Liver (tissue), 9 donors: ENCODE measurements around the gene ARL5B. TPM values are rescaled to one million over a fixed set of nuclear protein-coding genes. Genes with fewer than 3 reads are reported as not detected.
A peak's percentile ranks its signal among the peaks of the same experiment; 100 is the strongest.

Experiments used
- DNase-seq: peaks from one replicate; pipeline ENCODE4 v3.0.0-alpha.2; 2017; ENCODE audit warnings: low spot score
- H3K27ac ChIP-seq, 2 donors: one replicate each; pipeline ENCODE4 v1.7.0; 2013; ENCODE audit warnings: inconsistent platforms in 2 of 2, low read length in 2 of 2, control low read depth in 1 of 2, low read depth in 1 of 2, mild to moderate bottlenecking in 1 of 2
- H3K27me3 ChIP-seq, 4 donors: one replicate each; pipeline versions ENCODE4 v1.6.1 to v1.7.0; 2013; ENCODE audit warnings: low read length in 3 of 4, inconsistent platforms in 1 of 4, mild to moderate bottlenecking in 1 of 4, moderate library complexity in 1 of 4; ENCODE audit not compliant: control insufficient read depth in 4 of 4, insufficient read depth in 4 of 4
- H3K36me3 ChIP-seq, 4 donors: one replicate each; pipeline versions ENCODE4 v1.6.1 to v1.7.0; 2013; ENCODE audit warnings: low read length in 3 of 4, mild to moderate bottlenecking in 3 of 4, low read depth in 1 of 4, moderate library complexity in 1 of 4; ENCODE audit not compliant: control insufficient read depth in 4 of 4, insufficient read depth in 3 of 4
- H3K4me1 ChIP-seq, 4 donors: one replicate each; pipeline versions ENCODE4 v1.6.1 to v1.7.0; 2013; ENCODE audit warnings: low read length in 3 of 4, mild to moderate bottlenecking in 3 of 4, moderate library complexity in 1 of 4; ENCODE audit not compliant: control insufficient read depth in 4 of 4, insufficient read depth in 4 of 4
- H3K4me3 ChIP-seq, 3 donors: one replicate each; pipeline versions ENCODE4 v1.6.1 to v1.7.0; 2013; ENCODE audit warnings: low read length in 3 of 3, control low read depth in 1 of 3, low read depth in 1 of 3, mild to moderate bottlenecking in 1 of 3
- H3K9ac ChIP-seq, 2 donors: one replicate each; pipeline ENCODE4 v1.7.0; 2013; ENCODE audit warnings: low read length in 2 of 2, mild to moderate bottlenecking in 2 of 2, moderate library complexity in 2 of 2, control low read depth in 1 of 2, low read depth in 1 of 2
- H3K9me3 ChIP-seq, 4 donors: one replicate each; pipeline versions ENCODE4 v1.6.1 to v1.7.0; 2013; ENCODE audit warnings: low read length in 3 of 4; ENCODE audit not compliant: control insufficient read depth in 4 of 4
- ATF3 ChIP-seq: IDR thresholded peaks from 2 replicates; pipeline ENCODE4 v1.6.1; 2016; ENCODE audit warnings: antibody characterized with exemption
- CTCF ChIP-seq: fragments of 150-350 bp; IDR thresholded peaks from 2 replicates; pipeline ENCODE4 v1.5.1; 2017; ENCODE audit warnings: improper control_type of control experiment, low read depth, low read length; ENCODE audit not compliant: missing input control
- EGR1 ChIP-seq, 2 donors: IDR thresholded peaks; 2 replicates each; pipeline ENCODE4 v1.6.1; 2016 to 2018; ENCODE audit warnings: antibody characterized with exemption in 2 of 2, low read depth in 2 of 2
- FOXA1 ChIP-seq: IDR thresholded peaks from 2 replicates; pipeline ENCODE4 v1.6.1; 2016; ENCODE audit warnings: antibody characterized with exemption
- FOXA2 ChIP-seq: IDR thresholded peaks from 2 replicates; pipeline ENCODE4 v1.6.1; 2016; ENCODE audit warnings: antibody characterized with exemption
- GABPA ChIP-seq, 2 donors: IDR thresholded peaks in 1 of 2; conservative IDR thresholded peaks in 1 of 2; 2 replicates each; pipeline ENCODE4 v1.6.1; 2016; ENCODE audit warnings: antibody characterized with exemption in 2 of 2, mild to moderate bottlenecking in 1 of 2, moderate library complexity in 1 of 2
- HNF4A ChIP-seq, 2 donors: conservative IDR thresholded peaks; 2 replicates each; pipeline ENCODE4 v1.6.1; 2016; ENCODE audit warnings: antibody characterized with exemption in 2 of 2, mild to moderate bottlenecking in 2 of 2
- HNF4G ChIP-seq: IDR thresholded peaks from 2 replicates; pipeline ENCODE4 v1.6.1; 2016; ENCODE audit warnings: antibody characterized with exemption
- JUND ChIP-seq, 2 donors: IDR thresholded peaks; 2 replicates each; pipeline ENCODE4 v1.6.1; 2016; ENCODE audit warnings: antibody characterized with exemption in 2 of 2
- MAX ChIP-seq: IDR thresholded peaks from 2 replicates; pipeline ENCODE4 v1.6.1; 2016; ENCODE audit warnings: antibody characterized with exemption
- NR2F2 ChIP-seq: IDR thresholded peaks from 2 replicates; pipeline ENCODE4 v1.6.1; 2016; ENCODE audit warnings: antibody characterized with exemption
- RAD21 ChIP-seq, 2 donors: IDR thresholded peaks; 2 replicates each; pipeline ENCODE4 v1.6.1; 2016; ENCODE audit warnings: antibody characterized with exemption in 2 of 2, mild to moderate bottlenecking in 2 of 2
- REST ChIP-seq: IDR thresholded peaks from 2 replicates; pipeline ENCODE4 v1.6.1; 2016; ENCODE audit warnings: antibody characterized with exemption, mild to moderate bottlenecking
- RXRA ChIP-seq, 2 donors: IDR thresholded peaks; 2 replicates each; pipeline ENCODE4 v1.6.1; 2017 to 2018; ENCODE audit warnings: antibody characterized with exemption in 2 of 2, mild to moderate bottlenecking in 1 of 2
- SP1 ChIP-seq: IDR thresholded peaks from 2 replicates; pipeline ENCODE4 v1.6.1; 2018; ENCODE audit warnings: antibody characterized with exemption, mild to moderate bottlenecking
- TAF1 ChIP-seq: conservative IDR thresholded peaks from 2 replicates; pipeline ENCODE4 v1.6.1; 2016; ENCODE audit warnings: antibody characterized with exemption, mild to moderate bottlenecking
- YY1 ChIP-seq: IDR thresholded peaks from 2 replicates; pipeline ENCODE4 v1.6.1; 2016; ENCODE audit warnings: antibody characterized with exemption, mild to moderate bottlenecking
- ZBTB33 ChIP-seq: IDR thresholded peaks from 2 replicates; pipeline ENCODE4 v1.6.1; 2016; ENCODE audit warnings: antibody characterized with exemption
- WGBS: extraction: QIAGEN DNeasy Blood & Tissue Kit; methylation state at CpG from one replicate; pipeline ENCODE4 v1.1.7; 2013; 5-methylcytosine and 5-hydroxymethylcytosine counted together
- polyA plus RNA-seq, 2 donors: library from polyadenylated mRNA; stranded (reverse) in 1 of 2; unstranded in 1 of 2; fragments of 200-250 nt in 1 of 2; fragments of >200 nt in 1 of 2; fragmentation: Nextera tagmentation in 1 of 2; extraction: Ambion mirVana in 1 of 2; gene quantifications; one replicate each; pipeline versions ENCODE4 v1.2.1 to v1.2.3, GENCODE V29; 2013 to 2015
- total RNA-seq, 2 donors: library from RNA; depleted of rRNA; stranded (reverse); fragments of >200 nt; gene quantifications; one replicate each; pipeline ENCODE4 v1.2.3, GENCODE V29; 2014
- donor health status: healthy.
- donor health status: healthy.
- donor health status: healthy.
- donor health status: healthy.
- donor health status: healthy.

ARL5B gene
- total and polyA plus RNA-seq, 4 donors: 5.2 to 19.5 (median 12.3) TPM

- H3K9me3 ChIP-seq: no peaks in the 10 kb centered on the region
- peaks cover 3 to 8% (median 6%) of the 10 kb centered on the region in 4 donors for H3K4me1 ChIP-seq
- peaks cover 4 to 32% (median 23%) of the 10 kb centered on the region in 4 donors for H3K36me3 ChIP-seq
- no peak overlapping the region for H3K9ac ChIP-seq
- H3K27me3 ChIP-seq: no peaks in the 10 kb centered on the region
- TF ChIP-seq REST (no peak), RAD21 (IDR thresholded peaks at IDR 0.05) (no peak), JUND (IDR thresholded peaks at IDR 0.05) (no peak), HNF4A (conservative IDR thresholded peaks at IDR 0.05) (no peak), YY1 (no peak), HNF4G (no peak), CTCF (no peak), FOXA2 (no peak), RXRA (IDR thresholded peaks at IDR 0.05) (no peak), EGR1 (IDR thresholded peaks at IDR 0.05; ENCODE audit: low read depth in 2 of 2) (no peak), ATF3 (no peak), NR2F2 (no peak), ZBTB33 (no peak), FOXA1 (no peak), SP1 (no peak), TAF1 (no peak), GABPA (IDR thresholded peaks at IDR 0.05 in 1 of 2, conservative IDR thresholded peaks at IDR 0.05 in 1 of 2) (no peak), MAX (no peak)
- no peak overlapping the region for H3K4me3 ChIP-seq
- H3K27ac ChIP-seq: peak overlapping the region; percentile 58 to 76
- DNase-seq: no peak
- 97% methylated on average over 4 of the region's 4 CpGs for WGBS
Measured at GRCh38 chr10:18611168-18611567, 48.1 kb upstream of the ARL5B start.
